Endothelial cell of hepatic sinusoid (primary cell): ENCODE data around the gene WDR48.

Experiments
- in situ Hi-C: cut with HindIII; loops from 2 replicates; pipeline ENCODE4 v1.10.0; 2017; ENCODE audit warnings: low sequenced_read_pairs

Gene WDR48

GRCh38 chr3:39135170-39135805 is 83.5 kb downstream of the WDR48 start:
- in situ Hi-C loops = no loop called here

- in situ Hi-C loops = no loop called here
Measured at GRCh38 chr3:39136533-39137434, 85.0 kb downstream of the WDR48 start.

- in situ Hi-C loops = no loop called here
Measured at GRCh38 chr3:39137435-39137936, 85.7 kb downstream of the WDR48 start.

- in situ Hi-C loops = no loop called here
Measured at GRCh38 chr3:39137991-39138803, 86.4 kb downstream of the WDR48 start.

GRCh38 chr3:39138804-39139415 is 87.1 kb downstream of the WDR48 start:
- in situ Hi-C loops = no loop called here

- in situ Hi-C loops = no loop called here
Measured at GRCh38 chr3:39139442-39139841, 87.6 kb downstream of the WDR48 start.

GRCh38 chr3:39140341-39140971 is 88.6 kb downstream of the WDR48 start:
- in situ Hi-C loops = no loop called here

- in situ Hi-C loops = no loop called here
Measured at GRCh38 chr3:39141171-39141995, 89.6 kb downstream of the WDR48 start.

GRCh38 chr3:39142067-39142466 is 90.3 kb downstream of the WDR48 start:
- in situ Hi-C loops = no loop called here

GRCh38 chr3:39143051-39143885 is 91.5 kb downstream of the WDR48 start:
- in situ Hi-C loops = no loop called here

GRCh38 chr3:39144095-39144747 is 92.4 kb downstream of the WDR48 start:
- in situ Hi-C loops = no loop called here

- in situ Hi-C loops = no loop called here
Measured at GRCh38 chr3:39144748-39145380, 93.0 kb downstream of the WDR48 start.

- in situ Hi-C loops = no loop called here
Measured at GRCh38 chr3:39146083-39146501, 94.3 kb downstream of the WDR48 start.
